Progenitor cell of endocrine pancreas (in vitro differentiated cells): ENCODE results near the gene PLIN3. TPM values are rescaled to one million over a fixed set of nuclear protein-coding genes. Genes with fewer than 3 reads are reported as not detected.
"Not testable (repeated sequence)": the region's sequence is repeated elsewhere in the genome, so short reads cannot be mapped to it uniquely, and the experiment has no call there.

Experiments
- DNase-seq: peaks from one replicate; pipeline ENCODE4 v3.0.0; 2021; ENCODE audit warnings: low spot score; ENCODE audit not compliant: unreplicated experiment
- H3K27ac Mint-ChIP-seq: 2 replicates; pipeline ENCODE4 v1.8.0; 2021; ENCODE audit warnings: mild to moderate bottlenecking, moderate library complexity, mixed read lengths
- H3K27me3 Mint-ChIP-seq: 2 replicates; pipeline ENCODE4 v1.8.0; 2021; ENCODE audit warnings: mixed read lengths
- H3K36me3 Mint-ChIP-seq: 2 replicates; pipeline ENCODE4 v1.8.0; 2022; ENCODE audit warnings: mixed read lengths; ENCODE audit not compliant: insufficient read depth
- H3K4me1 Mint-ChIP-seq: 2 replicates; pipeline ENCODE4 v1.8.0; 2021; ENCODE audit warnings: low read depth, mixed read lengths
- H3K4me3 Mint-ChIP-seq: 2 replicates; pipeline ENCODE4 v1.8.0; 2021; ENCODE audit warnings: low read depth, mild to moderate bottlenecking, moderate library complexity, mixed read lengths
- H3K9me3 Mint-ChIP-seq: 2 replicates; pipeline ENCODE4 v1.8.0; 2021; ENCODE audit warnings: low read depth, mixed read lengths
- total RNA-seq: library from RNA; stranded (reverse); gene quantifications from 2 replicates; pipeline ENCODE4 v1.2.1, GENCODE V29; 2021
- TF ChIP-seq, protein P1 (sequence below): fragments of 200-600 bp; sonication (generic); IDR thresholded peaks from one replicate; pipeline ENCODE4 v1.5.0; 2021; ENCODE audit warnings: antibody characterized with exemption, mild to moderate bottlenecking; ENCODE audit not compliant: unreplicated experiment

Gene PLIN3
- total RNA-seq, 1 donor from 2014 or later = 43.6 TPM

DNA sequence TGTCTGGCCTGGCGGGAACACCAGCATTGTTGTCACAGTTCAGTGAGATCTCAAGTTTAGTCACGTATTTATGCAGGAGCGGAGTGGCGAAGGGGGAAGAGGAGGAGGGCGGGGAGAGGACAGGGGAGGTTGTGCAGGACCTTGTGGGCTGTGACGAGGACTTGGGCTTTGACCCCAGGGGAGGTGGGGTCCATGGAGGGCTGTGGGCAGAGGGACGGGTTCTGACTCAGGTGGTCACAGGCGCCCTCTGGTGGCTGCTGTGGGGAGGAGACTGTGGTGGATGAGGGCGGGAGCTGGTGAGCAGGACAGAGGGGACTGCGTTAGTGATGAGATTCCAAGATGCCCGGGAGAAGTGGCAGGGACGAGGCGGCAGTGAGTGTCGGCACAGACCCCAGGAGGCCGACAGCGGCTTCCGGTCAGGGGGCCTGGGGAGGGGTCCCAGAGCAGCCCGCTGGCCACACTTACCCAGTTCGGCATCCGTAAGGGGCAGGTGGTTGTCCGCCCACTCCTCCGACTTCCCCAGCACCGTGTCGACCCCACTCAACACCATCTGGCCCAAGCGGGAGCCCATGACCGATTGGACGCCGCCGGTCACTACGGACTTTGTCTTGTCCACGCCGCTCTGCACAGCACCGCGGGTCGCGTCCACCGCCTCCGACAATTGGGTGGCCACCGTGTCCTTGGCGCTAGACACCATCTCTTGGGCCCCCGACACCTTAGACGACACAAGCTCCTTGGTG lies 15.7 kb downstream of the PLIN3 start:
- Mint-ChIP-seq H3K27ac (peak overlapping the region; percentile 51), H3K9me3 (no peaks in the 10 kb centered on the region), H3K36me3 (peaks cover 13% of the 10 kb centered on the region), H3K4me3 (no peak overlapping the region), H3K4me1 (no peaks in the 10 kb centered on the region), H3K27me3 (no peaks in the 10 kb centered on the region)
- DNase-seq = peak; percentile 68
- TF ChIP-seq, protein P1, sequence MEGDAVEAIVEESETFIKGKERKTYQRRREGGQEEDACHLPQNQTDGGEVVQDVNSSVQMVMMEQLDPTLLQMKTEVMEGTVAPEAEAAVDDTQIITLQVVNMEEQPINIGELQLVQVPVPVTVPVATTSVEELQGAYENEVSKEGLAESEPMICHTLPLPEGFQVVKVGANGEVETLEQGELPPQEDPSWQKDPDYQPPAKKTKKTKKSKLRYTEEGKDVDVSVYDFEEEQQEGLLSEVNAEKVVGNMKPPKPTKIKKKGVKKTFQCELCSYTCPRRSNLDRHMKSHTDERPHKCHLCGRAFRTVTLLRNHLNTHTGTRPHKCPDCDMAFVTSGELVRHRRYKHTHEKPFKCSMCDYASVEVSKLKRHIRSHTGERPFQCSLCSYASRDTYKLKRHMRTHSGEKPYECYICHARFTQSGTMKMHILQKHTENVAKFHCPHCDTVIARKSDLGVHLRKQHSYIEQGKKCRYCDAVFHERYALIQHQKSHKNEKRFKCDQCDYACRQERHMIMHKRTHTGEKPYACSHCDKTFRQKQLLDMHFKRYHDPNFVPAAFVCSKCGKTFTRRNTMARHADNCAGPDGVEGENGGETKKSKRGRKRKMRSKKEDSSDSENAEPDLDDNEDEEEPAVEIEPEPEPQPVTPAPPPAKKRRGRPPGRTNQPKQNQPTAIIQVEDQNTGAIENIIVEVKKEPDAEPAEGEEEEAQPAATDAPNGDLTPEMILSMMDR = peak; percentile 77

DNA sequence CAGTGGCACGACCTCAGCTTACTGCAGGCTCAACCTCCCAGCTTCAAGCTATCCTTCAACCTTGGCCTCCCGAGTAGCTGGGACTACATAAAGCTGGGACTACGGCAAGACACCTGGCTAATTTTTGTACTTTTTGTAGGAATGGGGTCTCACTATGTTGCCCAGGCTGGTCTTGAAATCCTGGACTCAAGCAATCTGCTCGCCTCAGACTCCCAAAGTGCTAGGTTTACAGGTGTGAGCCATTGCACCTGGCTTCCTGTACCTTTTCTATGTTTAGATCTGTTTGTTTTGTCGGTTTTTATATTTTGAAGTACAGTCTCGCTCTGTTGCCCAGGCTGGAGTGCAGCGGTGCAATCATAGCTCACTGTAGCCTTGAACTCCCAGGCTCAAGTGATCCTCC lies 18.4 kb downstream of the PLIN3 start:
- no peaks in the 10 kb centered on the region for H3K9me3 Mint-ChIP-seq
- H3K27ac Mint-ChIP-seq = no peak overlapping the region
- DNase-seq = no peak
- TF ChIP-seq, protein P1 = no peak
- H3K27me3 Mint-ChIP-seq = no peaks in the 10 kb centered on the region
- no peaks in the 10 kb centered on the region for H3K4me1 Mint-ChIP-seq
- H3K4me3 Mint-ChIP-seq = no peak overlapping the region
- H3K36me3 Mint-ChIP-seq = peaks cover 17% of the 10 kb centered on the region

DNA sequence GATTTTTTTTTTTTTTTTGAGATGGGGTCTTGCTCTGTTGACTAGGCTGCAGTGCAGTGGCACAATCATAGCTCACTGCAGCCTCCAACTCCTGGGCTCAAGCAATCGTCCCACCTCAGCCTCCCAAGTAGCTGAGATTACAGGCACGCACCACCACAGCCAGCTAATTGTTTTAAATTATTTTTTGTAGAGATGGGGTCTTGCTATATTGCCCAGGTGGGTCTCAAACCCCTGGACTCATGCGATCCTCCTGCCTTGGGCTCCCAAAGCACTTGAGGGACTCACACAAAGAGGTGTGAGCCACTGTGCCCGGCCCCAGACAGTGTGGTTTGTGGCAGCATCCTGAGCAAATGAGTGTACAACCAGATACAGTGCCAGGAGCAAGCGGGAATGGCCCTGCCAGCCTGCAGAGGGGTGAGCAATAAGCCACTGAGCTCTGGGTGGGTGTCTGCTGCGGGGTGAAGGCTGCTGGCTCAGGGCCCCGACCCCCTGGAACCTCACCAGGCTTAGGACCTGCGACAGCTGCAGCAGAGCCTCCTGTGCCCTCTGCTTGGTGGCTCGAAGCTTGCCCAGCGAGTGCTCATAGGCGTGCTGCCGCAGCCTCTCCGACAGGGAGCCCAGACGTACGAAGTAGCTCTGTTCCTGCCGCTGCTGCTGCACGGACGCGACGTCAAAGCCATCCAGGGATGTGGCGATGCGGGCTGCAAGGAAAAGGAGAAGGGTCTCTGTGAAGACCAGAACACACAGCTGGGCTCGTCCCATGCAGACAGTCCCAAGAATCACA lies 20.1 kb downstream of the PLIN3 start:
- Mint-ChIP-seq H3K27ac (no peak overlapping the region), H3K4me1 (no peaks in the 10 kb centered on the region), H3K4me3 (no peak overlapping the region), H3K36me3 (peaks cover 21% of the 10 kb centered on the region), H3K9me3 (no peaks in the 10 kb centered on the region), H3K27me3 (no peaks in the 10 kb centered on the region)
- no peak for DNase-seq
- TF ChIP-seq, protein P1 = no peak

DNA sequence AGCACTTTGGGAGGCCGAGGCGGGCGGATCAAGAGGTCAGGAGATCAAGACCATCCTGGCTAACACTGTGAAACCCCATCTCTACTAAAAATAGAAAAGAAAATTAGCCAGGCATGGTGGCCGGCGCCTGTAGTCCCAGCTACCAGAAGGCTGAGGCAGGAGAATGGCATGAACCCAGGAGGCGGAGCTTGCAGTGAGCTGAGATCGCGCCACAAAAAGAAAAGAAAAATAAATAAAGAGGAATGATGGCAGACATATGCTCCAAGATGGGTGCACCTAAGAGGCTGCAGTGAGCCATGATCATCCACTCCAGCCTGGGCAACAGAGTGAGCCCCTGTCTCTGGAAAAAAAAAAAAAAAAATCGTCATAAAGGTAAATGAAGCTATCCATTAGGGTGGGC lies 21.5 kb downstream of the PLIN3 start:
- not testable (repeated sequence) for H3K27me3 Mint-ChIP-seq, H3K27ac Mint-ChIP-seq, DNase-seq, H3K4me1 Mint-ChIP-seq, H3K9me3 Mint-ChIP-seq, H3K4me3 Mint-ChIP-seq
- H3K36me3 Mint-ChIP-seq = peaks cover 23% of the 10 kb centered on the region

DNA sequence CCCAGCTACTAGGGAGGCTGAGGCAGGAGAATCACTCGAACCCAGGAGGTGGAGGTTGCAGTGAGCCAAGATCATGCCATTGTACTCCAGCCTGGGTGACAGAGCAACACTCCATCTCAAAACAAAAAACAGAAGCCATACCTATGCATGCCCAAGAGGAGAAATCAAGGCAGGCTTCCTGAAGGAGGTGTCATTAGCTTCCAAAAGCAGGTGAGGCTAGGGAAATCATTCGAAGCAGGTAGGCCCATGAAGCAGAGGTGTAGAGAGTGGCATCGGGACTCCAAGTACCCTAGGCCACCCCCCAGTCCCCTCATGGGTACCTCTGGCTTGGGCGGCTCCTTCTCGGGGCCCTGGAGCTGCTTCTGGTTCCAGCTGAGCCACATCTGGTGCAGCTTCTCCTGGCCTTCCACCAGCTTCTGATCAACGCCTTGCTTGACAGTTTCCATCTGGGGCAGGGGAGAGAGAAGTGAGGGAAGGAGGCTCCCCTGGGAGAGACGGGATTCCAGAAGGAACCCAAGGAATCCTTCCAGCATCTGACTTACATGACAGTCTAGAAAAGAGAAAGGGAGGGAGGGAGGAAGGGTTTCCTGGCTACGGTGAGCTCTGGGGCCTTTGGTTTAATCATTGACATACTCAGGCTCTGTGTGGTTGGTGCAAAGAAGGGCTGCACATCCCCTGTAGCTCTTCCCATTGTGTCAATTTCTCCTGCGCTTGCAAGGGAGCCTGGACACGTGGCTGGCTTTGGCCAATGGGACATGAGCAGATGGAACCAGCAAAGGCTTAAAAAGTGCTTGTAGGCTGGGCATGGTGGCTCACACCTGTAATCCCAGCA lies 22.9 kb downstream of the PLIN3 start:
- no peaks in the 10 kb centered on the region for H3K4me1 Mint-ChIP-seq
- no peak overlapping the region for H3K4me3 Mint-ChIP-seq
- H3K9me3 Mint-ChIP-seq = no peaks in the 10 kb centered on the region
- H3K27me3 Mint-ChIP-seq = no peaks in the 10 kb centered on the region
- DNase-seq = no peak
- TF ChIP-seq, protein P1 = no peak
- H3K36me3 Mint-ChIP-seq = peaks cover 27% of the 10 kb centered on the region
- no peak overlapping the region for H3K27ac Mint-ChIP-seq
